Activated T-cell treated with anti-CD3 and anti-CD28 coated beads, Interleukin-2, amount 50 U/mL, for 72 hours (primary cell): ENCODE data around the gene LRPAP1. TPM values are rescaled to one million over a fixed set of nuclear protein-coding genes. Genes with fewer than 3 reads are reported as not detected.
"Not testable (repeated sequence)": the region's sequence is repeated elsewhere in the genome, so short reads cannot be mapped to it uniquely, and the experiment has no call there.

Experiments used
- ATAC-seq, 2 donors: fragments of 150-1000 bp; cut with Tn5 transposase; replicated peaks in 1 of 2; 2 replicates each; pipeline ENCODE4 v1.10.0; 2021; ENCODE audit warnings: moderate library complexity in 2 of 2, mild to moderate bottlenecking in 1 of 2
- DNase-seq, 2 donors: peaks; one replicate each; pipeline ENCODE4 v3.0.0; 2021 to 2022; ENCODE audit warnings: mixed read lengths in 1 of 2
- H3K27ac Mint-ChIP-seq: one replicate; pipeline ENCODE4 v1.8.0; 2022; ENCODE audit warnings: mild to moderate bottlenecking, moderate library complexity, mixed read lengths
- H3K27me3 Mint-ChIP-seq: one replicate; pipeline ENCODE4 v1.8.0; 2022; ENCODE audit warnings: low read depth, mixed read lengths
- H3K36me3 Mint-ChIP-seq, 2 donors: one replicate each; pipeline ENCODE4 v1.8.0; 2022; ENCODE audit warnings: mixed read lengths in 2 of 2, mild to moderate bottlenecking in 1 of 2; ENCODE audit not compliant: insufficient read depth in 2 of 2
- H3K4me1 Mint-ChIP-seq: one replicate; pipeline ENCODE4 v1.8.0; 2022; ENCODE audit warnings: low read depth, mixed read lengths
- H3K4me3 Mint-ChIP-seq, 2 donors: one replicate each; pipeline ENCODE4 v1.8.0; 2022; ENCODE audit warnings: mild to moderate bottlenecking in 2 of 2, mixed read lengths in 2 of 2, moderate library complexity in 2 of 2
- H3K9me3 Mint-ChIP-seq, 2 donors: one replicate each; pipeline ENCODE4 v1.8.0; 2022; ENCODE audit warnings: mixed read lengths in 2 of 2
- total RNA-seq, 2 donors: library from RNA; stranded (reverse); gene quantifications; one replicate each; pipeline ENCODE4 v1.2.3, GENCODE V29; 2022

LRPAP1 gene
- total RNA-seq, 2 donors from 2014 or later: 49.7 to 52.7 TPM

DNA sequence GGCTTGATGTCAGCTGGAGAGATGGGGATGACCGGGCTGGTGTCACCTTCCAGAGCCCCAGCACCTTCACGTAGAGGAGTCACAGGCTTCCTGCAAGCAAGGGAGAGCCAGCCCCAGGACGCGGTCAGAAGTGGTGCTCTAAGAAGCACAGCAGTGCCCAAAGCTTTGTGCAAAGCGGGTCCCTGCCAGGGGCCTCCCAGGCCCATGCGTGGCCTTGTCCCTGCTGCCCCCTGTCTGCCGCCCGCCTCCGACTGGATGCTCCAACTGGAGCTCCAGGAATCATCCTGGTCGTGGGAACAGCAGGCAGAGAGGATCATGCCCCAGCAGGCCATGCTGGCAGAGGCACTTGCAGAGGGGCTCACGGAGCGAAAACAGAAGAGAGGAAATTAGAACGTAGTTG is 40.1 kb upstream of the LRPAP1 start:
- no peaks in the 10 kb centered on the region for H3K9me3 Mint-ChIP-seq
- H3K27ac Mint-ChIP-seq: no peak overlapping the region
- DNase-seq (no peak), ATAC-seq (no peak)
- no peaks in the 10 kb centered on the region for H3K27me3 Mint-ChIP-seq
- H3K4me3 Mint-ChIP-seq: no peak overlapping the region
- no peaks in the 10 kb centered on the region for H3K36me3 Mint-ChIP-seq
- H3K4me1 Mint-ChIP-seq: no peaks in the 10 kb centered on the region

DNA sequence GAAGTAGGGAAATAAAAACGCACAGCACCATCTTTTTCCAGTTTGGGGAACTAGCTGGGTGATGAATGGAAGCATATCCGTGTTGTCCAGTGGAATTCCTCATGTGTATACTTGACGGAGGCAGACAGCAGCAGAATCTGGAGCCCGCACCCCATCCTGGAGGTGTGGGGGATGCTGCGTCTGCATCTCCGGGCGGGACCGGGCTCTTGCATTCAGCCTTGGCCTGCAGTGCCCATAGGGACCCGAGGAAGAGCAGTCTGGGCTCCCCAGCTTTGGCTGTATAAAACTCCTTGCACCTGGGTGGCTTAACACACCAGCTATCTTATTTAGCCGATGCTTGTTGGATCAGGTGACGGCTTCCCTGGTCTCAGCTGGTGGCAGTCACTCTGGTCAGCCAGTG is 39.7 kb upstream of the LRPAP1 start:
- H3K4me1 Mint-ChIP-seq: no peaks in the 10 kb centered on the region

GRCh38 chr4:3570923-3571322 is 38.7 kb upstream of the LRPAP1 start:
- ATAC-seq, DNase-seq, H3K9me3 Mint-ChIP-seq: not testable (repeated sequence)

More for the DNA sequence above, 39.7 kb upstream of the LRPAP1 start:
- no peak for DNase-seq
- Mint-ChIP-seq H3K9me3 (no peaks in the 10 kb centered on the region), H3K27me3 (no peaks in the 10 kb centered on the region), H3K36me3 (no peaks in the 10 kb centered on the region), H3K27ac (no peak overlapping the region), H3K4me3 (no peak overlapping the region)
- ATAC-seq: no peak

DNA sequence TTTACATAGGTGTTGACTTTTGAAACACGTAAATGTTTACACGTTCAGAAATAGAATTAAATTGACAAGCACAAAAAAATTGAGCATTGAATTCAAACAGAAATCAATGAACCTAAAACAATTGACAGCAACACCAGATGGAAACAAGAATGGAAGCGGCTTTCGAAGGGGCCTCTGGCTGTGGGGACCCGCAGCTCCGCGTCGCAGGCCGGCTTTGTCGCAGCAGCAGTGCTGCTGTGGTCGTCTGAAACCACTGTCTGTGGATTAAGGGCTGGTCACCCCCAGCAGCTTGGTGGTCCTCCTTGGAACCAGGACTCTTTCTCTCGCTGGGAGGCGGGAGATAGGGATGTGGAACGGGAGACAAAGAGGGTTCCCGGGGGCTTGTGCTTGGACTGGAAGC is 37.4 kb upstream of the LRPAP1 start:
- H3K4me1 Mint-ChIP-seq, H3K27me3 Mint-ChIP-seq, DNase-seq, H3K36me3 Mint-ChIP-seq, H3K4me3 Mint-ChIP-seq, H3K9me3 Mint-ChIP-seq, ATAC-seq, H3K27ac Mint-ChIP-seq: not testable (repeated sequence)

More at GRCh38 chr4:3570923-3571322, 38.7 kb upstream of the LRPAP1 start:
- not testable (repeated sequence) for H3K27ac Mint-ChIP-seq, H3K36me3 Mint-ChIP-seq, H3K27me3 Mint-ChIP-seq, H3K4me3 Mint-ChIP-seq, H3K4me1 Mint-ChIP-seq

DNA sequence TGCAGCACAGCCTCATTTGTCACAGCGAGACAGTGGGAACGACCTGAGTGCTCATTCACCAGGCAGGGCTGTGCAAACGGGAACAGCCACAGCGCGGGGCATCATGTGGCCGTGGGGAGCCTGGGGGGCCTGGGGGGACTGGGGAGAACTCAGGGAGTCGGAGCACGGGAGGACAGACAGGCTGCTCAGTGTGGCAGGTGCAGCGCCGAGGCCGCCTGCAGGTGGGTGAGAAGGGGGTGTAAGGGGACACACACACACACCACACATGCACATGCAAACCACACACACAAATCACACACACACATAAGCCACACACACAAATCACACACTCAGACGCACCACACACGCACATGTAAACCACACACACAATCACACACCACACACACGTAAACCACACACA is 34.5 kb upstream of the LRPAP1 start:
- not testable (repeated sequence) for ATAC-seq, H3K9me3 Mint-ChIP-seq, DNase-seq

GRCh38 chr4:3566301-3566700 is 34.1 kb upstream of the LRPAP1 start:
- not testable (repeated sequence) for H3K27me3 Mint-ChIP-seq, H3K4me1 Mint-ChIP-seq, DNase-seq, H3K4me3 Mint-ChIP-seq, ATAC-seq, H3K36me3 Mint-ChIP-seq, H3K9me3 Mint-ChIP-seq, H3K27ac Mint-ChIP-seq

More for the DNA sequence above, 34.5 kb upstream of the LRPAP1 start:
- not testable (repeated sequence) for H3K27me3 Mint-ChIP-seq, H3K4me3 Mint-ChIP-seq, H3K36me3 Mint-ChIP-seq, H3K27ac Mint-ChIP-seq, H3K4me1 Mint-ChIP-seq

DNA sequence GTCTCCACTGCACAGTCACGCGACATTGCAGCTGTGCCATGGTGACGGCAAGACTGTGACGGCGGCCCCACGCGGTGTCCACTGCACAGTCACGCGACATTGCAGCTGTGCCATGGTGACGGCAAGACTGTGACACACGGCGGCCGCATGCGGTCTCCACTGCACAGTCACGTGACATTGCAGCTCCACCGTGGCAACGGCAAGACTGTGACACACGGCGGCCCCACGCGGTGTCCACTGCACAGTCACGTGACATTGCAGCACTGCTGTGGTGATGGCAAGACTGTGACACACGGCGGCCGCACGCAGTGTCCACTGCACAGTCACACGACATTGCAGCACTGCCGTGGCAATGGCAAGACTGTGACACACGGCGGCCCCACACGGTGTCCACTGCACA is 32.7 kb upstream of the LRPAP1 start:
- not testable (repeated sequence) for H3K4me3 Mint-ChIP-seq, DNase-seq, H3K27me3 Mint-ChIP-seq, H3K4me1 Mint-ChIP-seq, H3K9me3 Mint-ChIP-seq, H3K27ac Mint-ChIP-seq, H3K36me3 Mint-ChIP-seq, ATAC-seq

- H3K27ac Mint-ChIP-seq: no peak overlapping the region
- H3K4me1 Mint-ChIP-seq: no peaks in the 10 kb centered on the region
- no peaks in the 10 kb centered on the region for H3K36me3 Mint-ChIP-seq
- no peaks in the 10 kb centered on the region for H3K9me3 Mint-ChIP-seq
- no peaks in the 10 kb centered on the region for H3K27me3 Mint-ChIP-seq
- no peak for ATAC-seq
- no peak overlapping the region for H3K4me3 Mint-ChIP-seq
- no peak for DNase-seq
These were observed 31.2 kb upstream of the LRPAP1 start for GRCh38 chr4:3563403-3563802.

- H3K27ac Mint-ChIP-seq, H3K9me3 Mint-ChIP-seq, ATAC-seq, DNase-seq, H3K4me3 Mint-ChIP-seq, H3K27me3 Mint-ChIP-seq, H3K36me3 Mint-ChIP-seq, H3K4me1 Mint-ChIP-seq: not testable (repeated sequence)
These were observed 29.9 kb upstream of the LRPAP1 start for GRCh38 chr4:3562127-3562526.

- H3K27me3 Mint-ChIP-seq, H3K4me3 Mint-ChIP-seq, ATAC-seq, H3K4me1 Mint-ChIP-seq, DNase-seq, H3K9me3 Mint-ChIP-seq, H3K27ac Mint-ChIP-seq, H3K36me3 Mint-ChIP-seq: not testable (repeated sequence)
These were observed 28.2 kb upstream of the LRPAP1 start for GRCh38 chr4:3560465-3560864.

DNA sequence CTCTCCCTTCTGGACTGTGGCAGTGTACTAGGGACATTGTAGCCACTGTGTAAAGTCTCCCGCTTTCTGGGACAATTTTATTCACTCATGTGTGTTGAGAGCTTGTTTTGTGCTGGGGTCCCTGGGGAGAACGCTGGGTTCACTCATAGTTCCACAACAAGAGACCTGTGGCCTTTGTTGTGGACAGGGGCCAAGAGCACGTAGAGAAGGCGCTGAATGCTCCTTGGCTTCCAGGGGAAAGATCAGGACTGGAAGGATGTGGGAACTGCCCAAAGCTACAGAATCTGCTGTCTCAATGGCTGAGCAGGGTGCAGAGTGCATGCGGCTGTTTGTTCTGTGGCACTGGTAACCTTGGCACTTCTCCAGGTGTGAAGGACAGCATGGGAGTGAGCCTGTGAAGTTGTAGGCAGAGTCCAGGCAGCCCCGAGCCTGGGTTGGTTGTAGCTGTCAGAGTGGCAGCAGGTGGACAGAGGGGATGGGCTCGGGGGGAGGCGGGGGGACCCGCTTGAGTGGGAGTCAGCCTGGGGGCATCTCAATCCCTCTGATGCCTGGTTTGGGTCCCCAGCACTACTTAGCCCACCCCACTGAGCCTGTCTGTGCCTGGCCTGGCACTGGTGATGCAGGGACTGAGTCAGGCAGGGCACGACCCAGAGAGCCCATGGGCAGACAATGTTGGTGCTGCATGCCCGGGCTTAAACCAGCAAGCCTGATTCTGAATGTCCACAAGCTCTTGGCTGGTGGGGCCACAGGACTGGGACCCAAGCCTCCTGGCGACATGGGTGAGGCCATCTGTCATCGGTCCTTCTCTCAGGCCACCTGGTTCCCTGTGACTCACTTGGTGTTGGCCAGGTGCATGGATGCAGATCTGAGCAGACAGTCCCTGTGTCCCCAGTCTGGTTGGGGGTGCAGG is 27.4 kb upstream of the LRPAP1 start:
- not testable (repeated sequence) for H3K4me3 Mint-ChIP-seq, H3K36me3 Mint-ChIP-seq, H3K27ac Mint-ChIP-seq, DNase-seq, H3K9me3 Mint-ChIP-seq, H3K27me3 Mint-ChIP-seq, H3K4me1 Mint-ChIP-seq, ATAC-seq

GRCh38 chr4:3558514-3558836 is 26.3 kb upstream of the LRPAP1 start:
- not testable (repeated sequence) for DNase-seq, H3K4me1 Mint-ChIP-seq, H3K4me3 Mint-ChIP-seq, H3K27me3 Mint-ChIP-seq, H3K9me3 Mint-ChIP-seq, H3K36me3 Mint-ChIP-seq, H3K27ac Mint-ChIP-seq, ATAC-seq

- H3K4me1 Mint-ChIP-seq, ATAC-seq, H3K27me3 Mint-ChIP-seq, H3K9me3 Mint-ChIP-seq, H3K4me3 Mint-ChIP-seq, DNase-seq, H3K27ac Mint-ChIP-seq, H3K36me3 Mint-ChIP-seq: not testable (repeated sequence)
These were observed 25.7 kb upstream of the LRPAP1 start for GRCh38 chr4:3557676-3558513.
